ENCODE data around the gene KCND1. TPM values are rescaled to one million over a fixed set of nuclear protein-coding genes. Genes with fewer than 3 reads are reported as not detected.

Gene KCND1
- total RNA-seq, 1 donor from 2014 or later = 5.2 TPM

GRCh38 chrX:48935301-48935670 is 36.4 kb downstream of the KCND1 start:
- Mint-ChIP-seq H3K9me3 (ENCODE audit: unreplicated experiment) (no peaks in the 10 kb centered on the region), H3K27ac (ENCODE audit: unreplicated experiment) (no peak overlapping the region), H3K4me1 (ENCODE audit: low read depth, unreplicated experiment) (peaks cover 4% of the 10 kb centered on the region), H3K27me3 (ENCODE audit: low read depth, unreplicated experiment) (no peaks in the 10 kb centered on the region), H3K4me3 (ENCODE audit: unreplicated experiment) (no peak overlapping the region), H3K36me3 (ENCODE audit: low read depth, unreplicated experiment) (no peaks in the 10 kb centered on the region)
- DNase-seq (ENCODE audit: low read depth) = no peak
- H3K36me3 ChIP-seq (ENCODE audit: insufficient read depth, low read length) = peaks cover 10% of the 10 kb centered on the region
- H3K79me2 ChIP-seq (ENCODE audit: insufficient read depth, low read length) = peaks cover 26% of the 10 kb centered on the region
- no peaks in the 10 kb centered on the region for H3K9me3 ChIP-seq (ENCODE audit: insufficient read depth, low read depth, low read length)
- H3K9ac ChIP-seq (ENCODE audit: low read length) = no peak overlapping the region
- no peak overlapping the region for H2AFZ ChIP-seq (ENCODE audit: low read depth, low read length)
- no peak overlapping the region for H3K4me2 ChIP-seq (ENCODE audit: low read length)
- peaks cover 44% of the 10 kb centered on the region for H4K20me1 ChIP-seq (ENCODE audit: insufficient read depth, low read length)
- no peak for FAIRE-seq
- no peak overlapping the region for H3K4me3 ChIP-seq (ENCODE audit: insufficient read depth, low read depth, low read length)
- TF ChIP-seq, protein P1, sequence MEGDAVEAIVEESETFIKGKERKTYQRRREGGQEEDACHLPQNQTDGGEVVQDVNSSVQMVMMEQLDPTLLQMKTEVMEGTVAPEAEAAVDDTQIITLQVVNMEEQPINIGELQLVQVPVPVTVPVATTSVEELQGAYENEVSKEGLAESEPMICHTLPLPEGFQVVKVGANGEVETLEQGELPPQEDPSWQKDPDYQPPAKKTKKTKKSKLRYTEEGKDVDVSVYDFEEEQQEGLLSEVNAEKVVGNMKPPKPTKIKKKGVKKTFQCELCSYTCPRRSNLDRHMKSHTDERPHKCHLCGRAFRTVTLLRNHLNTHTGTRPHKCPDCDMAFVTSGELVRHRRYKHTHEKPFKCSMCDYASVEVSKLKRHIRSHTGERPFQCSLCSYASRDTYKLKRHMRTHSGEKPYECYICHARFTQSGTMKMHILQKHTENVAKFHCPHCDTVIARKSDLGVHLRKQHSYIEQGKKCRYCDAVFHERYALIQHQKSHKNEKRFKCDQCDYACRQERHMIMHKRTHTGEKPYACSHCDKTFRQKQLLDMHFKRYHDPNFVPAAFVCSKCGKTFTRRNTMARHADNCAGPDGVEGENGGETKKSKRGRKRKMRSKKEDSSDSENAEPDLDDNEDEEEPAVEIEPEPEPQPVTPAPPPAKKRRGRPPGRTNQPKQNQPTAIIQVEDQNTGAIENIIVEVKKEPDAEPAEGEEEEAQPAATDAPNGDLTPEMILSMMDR (IDR thresholded peaks at IDR 0.05; ENCODE audit: insufficient read depth, low read depth, low read length) = no peak
- TF ChIP-seq EZH2 (IDR thresholded peaks at IDR 0.05; ENCODE audit: insufficient read depth, low read length) = no peak
- no peaks in the 10 kb centered on the region for H3K27me3 ChIP-seq (ENCODE audit: insufficient read depth, low read length)
- H3K27ac ChIP-seq (ENCODE audit: low read depth, low read length) = no peak overlapping the region
- peaks cover 12% of the 10 kb centered on the region for H3K4me1 ChIP-seq (ENCODE audit: insufficient read depth, low read length)

- Histone ChIP-seq H3K4me3 (ENCODE audit: insufficient read depth, low read depth, low read length) (no peak overlapping the region), H3K9me3 (ENCODE audit: insufficient read depth, low read depth, low read length) (no peaks in the 10 kb centered on the region), H2AFZ (ENCODE audit: low read depth, low read length) (no peak overlapping the region), H3K9ac (ENCODE audit: low read length) (no peak overlapping the region), H3K79me2 (ENCODE audit: insufficient read depth, low read length) (peaks cover 21% of the 10 kb centered on the region), H4K20me1 (ENCODE audit: insufficient read depth, low read length) (peaks cover 39% of the 10 kb centered on the region), H3K36me3 (ENCODE audit: insufficient read depth, low read length) (peaks cover 10% of the 10 kb centered on the region), H3K4me2 (ENCODE audit: low read length) (no peak overlapping the region), H3K27ac (ENCODE audit: low read depth, low read length) (no peak overlapping the region), H3K27me3 (ENCODE audit: insufficient read depth, low read length) (no peaks in the 10 kb centered on the region), H3K4me1 (ENCODE audit: insufficient read depth, low read length) (peaks cover 12% of the 10 kb centered on the region)
- Mint-ChIP-seq H3K27me3 (ENCODE audit: low read depth, unreplicated experiment) (no peaks in the 10 kb centered on the region), H3K36me3 (ENCODE audit: low read depth, unreplicated experiment) (no peaks in the 10 kb centered on the region), H3K4me1 (ENCODE audit: low read depth, unreplicated experiment) (peaks cover 4% of the 10 kb centered on the region), H3K9me3 (ENCODE audit: unreplicated experiment) (no peaks in the 10 kb centered on the region), H3K4me3 (ENCODE audit: unreplicated experiment) (no peak overlapping the region), H3K27ac (ENCODE audit: unreplicated experiment) (no peak overlapping the region)
- peak; percentile 72 for FAIRE-seq
- DNase-seq (ENCODE audit: low read depth) = no peak
- TF ChIP-seq, protein P1 (IDR thresholded peaks at IDR 0.05; ENCODE audit: insufficient read depth, low read depth, low read length) = no peak
- TF ChIP-seq EZH2 (IDR thresholded peaks at IDR 0.05; ENCODE audit: insufficient read depth, low read length) = no peak
Observed at GRCh38 chrX:48934581-48935300, 36.9 kb downstream of the KCND1 start.

GRCh38 chrX:48933757-48934156 is 37.9 kb downstream of the KCND1 start:
- Histone ChIP-seq H3K4me1 (ENCODE audit: insufficient read depth, low read length) (peaks cover 12% of the 10 kb centered on the region), H3K4me2 (ENCODE audit: low read length) (no peak overlapping the region), H3K9me3 (ENCODE audit: insufficient read depth, low read depth, low read length) (no peaks in the 10 kb centered on the region), H3K27me3 (ENCODE audit: insufficient read depth, low read length) (no peaks in the 10 kb centered on the region), H3K27ac (ENCODE audit: low read depth, low read length) (no peak overlapping the region), H3K4me3 (ENCODE audit: insufficient read depth, low read depth, low read length) (no peak overlapping the region), H3K36me3 (ENCODE audit: insufficient read depth, low read length) (peaks cover 10% of the 10 kb centered on the region), H2AFZ (ENCODE audit: low read depth, low read length) (no peak overlapping the region), H4K20me1 (ENCODE audit: insufficient read depth, low read length) (peaks cover 29% of the 10 kb centered on the region), H3K9ac (ENCODE audit: low read length) (no peak overlapping the region), H3K79me2 (ENCODE audit: insufficient read depth, low read length) (peaks cover 11% of the 10 kb centered on the region)
- Mint-ChIP-seq H3K27ac (ENCODE audit: unreplicated experiment) (no peak overlapping the region), H3K27me3 (ENCODE audit: low read depth, unreplicated experiment) (no peaks in the 10 kb centered on the region), H3K4me3 (ENCODE audit: unreplicated experiment) (no peak overlapping the region), H3K36me3 (ENCODE audit: low read depth, unreplicated experiment) (no peaks in the 10 kb centered on the region), H3K4me1 (ENCODE audit: low read depth, unreplicated experiment) (peaks cover 4% of the 10 kb centered on the region), H3K9me3 (ENCODE audit: unreplicated experiment) (no peaks in the 10 kb centered on the region)
- FAIRE-seq (no peak), DNase-seq (ENCODE audit: low read depth) (no peak)
- TF ChIP-seq, protein P1 (IDR thresholded peaks at IDR 0.05; ENCODE audit: insufficient read depth, low read depth, low read length) = no peak
- no peak for TF ChIP-seq EZH2 (IDR thresholded peaks at IDR 0.05; ENCODE audit: insufficient read depth, low read length)
